ENCODE data around the gene GLIS2.

Gene GLIS2

GRCh38 chr16:4350787-4351659, 35.2 kb downstream of the GLIS2 start, which contains the start of gene PAM16:
TSS of gene PAM16 (minus strand) at chr16:4351321. CDS start at chr16:4351234, 87 bp downstream.
- DNase-seq (ENCODE audit: low read depth, low spot score), result peak; percentile 70

DNA sequence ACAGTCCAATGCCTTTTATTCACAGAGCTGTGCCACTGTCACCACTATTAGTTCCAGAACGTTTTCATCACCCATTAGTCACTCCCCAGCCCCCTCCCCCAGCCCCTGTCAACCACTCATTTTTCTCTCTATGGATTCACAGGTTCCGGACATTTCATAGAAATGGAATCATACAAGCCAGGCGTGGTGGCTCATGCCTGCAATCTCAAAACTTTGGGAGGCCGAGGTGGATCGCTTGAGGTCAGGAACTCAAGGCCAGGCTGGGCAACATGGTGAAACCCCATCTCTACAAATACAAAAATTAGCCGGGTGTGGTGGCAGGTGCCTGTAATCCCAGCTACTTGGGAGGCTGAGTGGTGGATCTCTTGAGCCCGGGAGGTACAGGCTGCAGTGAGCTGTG, 36.0 kb downstream of the GLIS2 start:
- DNase-seq (ENCODE audit: low read depth, low spot score), result no peak

- no peak for DNase-seq (ENCODE audit: low read depth, low spot score)
Measured at GRCh38 chr16:4352843-4353242, 37.0 kb downstream of the GLIS2 start.

- DNase-seq (ENCODE audit: low read depth, low spot score), result no peak
Measured at GRCh38 chr16:4353675-4354074, 37.8 kb downstream of the GLIS2 start.

- DNase-seq (ENCODE audit: low read depth, low spot score), result no peak
Measured at GRCh38 chr16:4354512-4355409, 38.9 kb downstream of the GLIS2 start.

DNA sequence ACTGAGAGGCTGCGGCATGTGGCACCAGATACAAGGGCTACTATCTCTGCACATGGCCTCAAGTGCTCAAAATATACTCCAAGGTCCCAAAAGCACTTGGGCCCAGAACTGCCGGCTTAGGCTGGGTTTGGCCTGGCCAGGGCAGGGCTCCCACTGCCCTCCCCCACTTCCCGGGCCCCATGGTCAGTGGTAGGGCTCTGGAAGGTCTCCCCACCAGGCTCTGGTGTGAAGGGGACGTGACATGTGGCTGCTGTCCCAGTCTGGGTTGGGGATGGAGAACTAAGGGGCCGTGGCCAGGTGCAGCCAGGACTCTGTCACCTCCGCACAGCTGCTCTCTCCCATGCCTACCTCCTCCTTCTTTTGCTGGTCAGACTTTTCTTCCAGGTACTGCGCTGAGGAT, 41.0 kb downstream of the GLIS2 start:
- no peak for DNase-seq (ENCODE audit: low read depth, low spot score)

- no peak for DNase-seq (ENCODE audit: low read depth, low spot score)
Measured at GRCh38 chr16:4358236-4358635, 42.4 kb downstream of the GLIS2 start.

DNA sequence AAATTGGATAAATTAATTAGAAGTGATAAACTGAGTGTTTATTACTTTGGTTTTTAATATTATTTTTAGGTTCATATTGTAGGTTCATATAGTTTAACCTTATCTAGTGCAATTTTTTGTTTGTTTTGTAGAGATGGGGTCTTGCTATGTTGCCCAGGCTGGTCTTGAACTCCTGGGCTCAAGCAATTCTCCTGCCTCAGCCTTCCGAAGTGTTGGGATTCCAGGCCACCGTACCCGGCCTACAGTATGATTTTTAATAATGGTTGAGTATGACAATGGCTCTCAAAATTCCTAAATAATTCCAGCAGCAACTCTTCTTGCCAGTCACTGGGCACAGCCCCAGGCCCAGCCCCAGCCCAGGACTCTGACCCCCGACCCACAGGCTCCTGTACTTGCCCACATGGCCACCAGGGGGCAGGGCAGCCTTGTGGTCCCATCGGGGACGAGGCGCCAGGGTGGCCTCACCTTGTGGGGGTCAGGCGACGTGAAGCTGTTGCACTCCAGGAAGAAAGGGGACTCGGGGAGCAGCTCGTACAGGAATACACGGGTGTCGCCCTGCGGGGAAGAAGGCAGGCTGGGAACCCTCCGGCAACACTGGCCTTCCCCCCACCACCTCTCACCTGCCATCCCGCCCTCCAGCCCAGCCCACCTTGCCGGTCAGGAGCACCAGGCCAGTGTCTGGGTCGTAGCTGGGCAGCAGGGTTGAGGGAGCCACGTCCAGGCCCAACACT, 43.1 kb downstream of the GLIS2 start:
- DNase-seq (ENCODE audit: low read depth, low spot score), result no peak

DNA sequence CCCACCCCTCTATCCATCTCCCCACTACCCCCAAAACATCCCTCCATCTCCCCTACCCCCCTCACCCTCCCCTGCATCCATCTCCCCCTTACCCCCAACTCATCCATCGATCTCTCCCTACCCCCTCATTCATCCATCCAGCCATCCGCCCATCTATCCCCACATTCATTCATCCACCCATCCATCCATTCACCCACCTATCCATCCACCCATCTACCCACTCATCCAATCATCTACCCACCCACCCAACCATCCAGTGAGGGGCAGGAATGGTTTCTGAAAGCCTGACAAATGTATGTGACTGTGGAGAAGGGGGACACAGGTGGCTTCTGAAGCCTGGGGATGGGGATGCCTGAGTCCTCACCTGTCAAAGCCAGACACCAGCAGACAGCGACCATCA, 44.0 kb downstream of the GLIS2 start:
- DNase-seq (ENCODE audit: low read depth, low spot score), result no peak

DNA sequence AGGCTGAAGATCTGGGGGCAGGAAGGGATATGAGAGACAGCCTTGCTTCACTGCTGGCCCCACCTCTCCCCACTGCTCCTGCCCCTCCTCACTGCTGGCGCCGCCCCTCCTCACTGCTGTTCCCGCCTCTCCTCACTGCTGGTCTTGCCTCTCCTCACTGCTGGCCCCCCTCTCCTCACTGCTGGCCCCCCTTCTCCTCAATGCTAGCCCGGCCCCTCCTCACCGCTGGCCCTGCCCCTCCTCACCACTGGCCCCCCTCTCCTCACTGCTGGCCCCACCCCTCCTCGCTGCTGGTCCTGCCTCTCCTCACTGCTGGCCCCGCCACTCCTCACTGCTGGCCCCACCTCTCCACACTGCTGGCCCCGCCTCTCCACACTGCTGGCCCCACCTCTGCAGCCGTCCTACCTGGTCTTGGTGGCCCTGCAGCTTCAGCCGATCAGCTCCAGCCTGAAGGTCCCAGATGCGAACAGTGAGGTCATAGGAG, 44.7 kb downstream of the GLIS2 start:
- no peak for DNase-seq (ENCODE audit: low read depth, low spot score)

DNA sequence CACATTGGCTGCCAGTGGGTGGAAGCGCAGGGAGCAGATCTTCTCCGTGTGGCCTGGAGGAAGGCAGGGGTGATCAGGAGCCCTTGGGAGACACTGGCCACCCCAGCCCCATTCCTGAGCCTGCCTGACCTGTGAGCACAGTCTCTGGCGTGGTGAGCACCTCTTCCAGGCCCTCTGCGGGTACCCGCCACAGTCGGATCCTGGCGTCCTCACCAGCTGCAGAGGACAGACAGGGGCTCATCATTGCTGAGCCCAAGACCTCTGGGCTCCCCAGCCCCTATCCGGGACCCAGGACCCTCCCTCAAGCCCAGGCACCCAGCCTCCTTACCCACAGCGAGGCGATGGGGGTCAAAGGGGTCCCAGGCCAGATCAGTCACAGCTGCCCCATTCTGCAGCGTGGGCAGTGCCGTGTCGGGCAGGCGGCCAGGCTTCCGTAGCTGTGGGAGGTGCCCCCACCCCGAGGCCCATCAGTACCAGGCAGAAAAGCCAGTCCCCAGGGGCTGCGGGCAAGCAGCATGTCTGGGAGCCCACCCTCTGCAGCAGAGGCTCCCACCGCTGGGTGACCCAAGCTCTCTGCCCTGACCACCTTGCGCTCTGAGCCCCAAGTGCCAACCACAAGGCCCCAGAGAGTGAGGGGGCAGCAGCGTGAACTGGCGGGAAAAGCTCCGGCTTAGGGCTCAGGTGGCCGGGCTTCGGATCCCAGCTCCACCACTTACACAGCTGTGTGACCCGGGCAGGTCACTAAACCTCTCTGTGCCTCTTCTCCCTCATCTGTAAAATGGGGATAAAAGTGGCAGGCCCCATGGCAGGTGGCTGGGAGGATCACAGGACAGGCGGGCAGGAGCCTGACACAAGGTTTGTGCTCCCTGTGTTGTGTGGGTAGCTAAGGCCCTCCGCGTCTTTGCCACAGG, 45.4 kb downstream of the GLIS2 start:
- no peak for DNase-seq (ENCODE audit: low read depth, low spot score)

- no peak for DNase-seq (ENCODE audit: low read depth, low spot score)
Measured at GRCh38 chr16:4361944-4362311, 46.1 kb downstream of the GLIS2 start.

DNA sequence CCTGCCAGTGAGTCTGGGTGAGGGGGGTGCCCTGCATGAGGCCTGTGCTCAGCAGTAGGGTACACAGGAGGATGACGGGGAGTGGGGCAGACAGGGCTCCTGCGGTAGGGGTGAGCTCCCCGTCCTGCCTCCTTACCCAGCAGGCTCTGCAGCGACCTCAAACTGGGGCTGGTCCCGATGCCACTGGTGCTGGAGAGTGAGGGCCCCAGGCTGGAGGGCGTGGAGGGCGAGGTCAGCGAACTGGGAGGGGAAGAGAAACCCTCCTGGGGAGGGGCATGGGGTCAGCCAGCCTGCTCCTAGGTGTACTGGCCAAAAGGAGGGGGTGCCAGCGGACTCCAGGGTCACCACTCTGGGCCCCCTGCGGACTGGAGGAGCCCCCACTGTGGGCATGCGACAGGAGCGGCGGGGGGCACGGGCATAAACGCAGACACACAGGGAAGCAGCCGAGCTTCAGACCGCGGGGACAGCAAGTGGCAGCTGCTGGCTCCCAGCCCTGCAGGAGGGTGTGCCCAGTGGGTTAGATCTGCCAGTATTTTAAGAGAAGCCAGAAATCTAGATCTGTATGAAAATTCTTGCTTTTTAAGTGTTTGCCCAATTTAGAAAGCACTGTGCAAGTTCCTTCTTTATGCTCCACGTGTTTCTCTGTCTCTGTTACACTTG, 46.7 kb downstream of the GLIS2 start:
- DNase-seq (ENCODE audit: low read depth, low spot score), result no peak

DNA sequence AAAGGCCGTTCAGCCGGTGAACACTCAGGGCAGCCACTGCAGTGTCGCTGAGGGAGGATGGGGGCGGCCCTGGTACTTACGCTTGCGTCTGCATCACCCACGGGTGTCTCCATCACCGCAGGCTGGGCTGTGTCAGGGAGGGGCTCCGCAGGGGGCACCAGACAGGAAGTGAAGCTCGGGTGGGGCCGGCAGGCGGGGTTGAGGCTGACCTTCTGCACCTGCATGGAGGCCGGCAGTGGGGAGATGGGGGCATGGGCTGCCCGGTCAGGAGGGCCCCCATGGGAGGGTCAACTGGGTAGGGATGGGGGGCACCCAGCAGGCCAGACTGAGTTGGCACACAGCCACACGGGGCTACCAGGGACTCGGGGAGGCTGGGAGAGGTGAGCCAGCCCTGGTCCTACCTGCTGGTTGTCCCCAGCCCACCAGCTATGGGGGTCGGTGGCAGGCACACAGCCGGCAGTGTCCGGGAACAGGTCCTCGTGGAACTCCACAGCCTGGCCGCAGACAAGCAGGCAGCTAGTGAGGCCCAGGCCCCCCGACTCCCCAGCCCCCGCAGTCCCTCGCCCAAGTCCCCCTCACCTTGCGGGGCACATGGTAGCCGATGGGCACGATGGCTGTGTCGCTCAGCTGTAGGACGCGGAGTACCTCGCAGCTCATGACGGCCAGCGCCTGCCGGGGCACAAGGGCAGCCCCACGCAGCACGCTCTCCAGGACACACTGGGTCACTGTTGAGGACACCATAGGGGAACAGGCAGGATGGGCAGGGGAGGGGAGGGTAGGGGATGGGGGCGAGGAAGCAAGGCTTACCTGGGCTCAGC, 48.5 kb downstream of the GLIS2 start:
- DNase-seq (ENCODE audit: low read depth, low spot score), result no peak

DNA sequence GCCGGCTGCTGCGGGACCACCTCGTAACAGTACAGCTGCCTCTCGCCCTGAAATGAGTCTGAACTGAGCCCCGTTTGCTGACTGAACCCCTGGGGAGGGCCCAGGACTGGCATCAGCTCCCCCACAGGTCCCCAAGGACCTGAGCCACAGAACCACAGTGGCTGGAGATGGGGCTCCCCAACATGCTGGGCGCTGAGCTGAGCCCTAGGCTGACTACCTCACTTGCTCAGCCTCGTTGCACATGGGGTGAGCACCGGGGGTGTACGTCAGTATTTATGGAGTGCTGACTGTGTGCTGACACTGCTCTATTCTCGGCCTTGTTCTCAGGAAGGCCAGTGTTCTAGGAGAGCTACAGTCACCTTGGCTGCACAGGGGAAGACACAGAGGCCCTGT, 49.1 kb downstream of the GLIS2 start:
- DNase-seq (ENCODE audit: low read depth, low spot score), result no peak

DNA sequence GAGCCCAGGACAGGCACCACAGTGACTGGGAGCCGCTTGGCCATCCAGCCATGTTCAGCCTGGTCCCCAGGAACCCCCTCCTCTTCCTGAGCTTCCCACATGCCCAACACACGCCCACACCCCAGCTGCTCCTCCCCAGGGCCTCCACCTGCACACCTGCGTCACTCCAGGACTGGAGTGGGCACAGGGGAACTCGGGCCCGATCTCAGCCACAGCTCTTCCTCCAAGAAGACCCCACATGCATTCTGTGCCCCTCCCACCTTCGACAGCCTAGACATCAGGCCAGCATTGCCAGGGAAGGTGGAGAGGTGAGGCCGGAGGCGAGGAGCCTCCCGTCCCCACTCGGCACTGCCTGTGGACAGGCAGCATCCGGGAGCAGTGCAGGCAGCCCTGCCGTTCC, 49.7 kb downstream of the GLIS2 start:
- DNase-seq (ENCODE audit: low read depth, low spot score), result no peak

GRCh38 chr16:4366016-4366415, 50.1 kb downstream of the GLIS2 start:
- DNase-seq (ENCODE audit: low read depth, low spot score), result no peak

DNA sequence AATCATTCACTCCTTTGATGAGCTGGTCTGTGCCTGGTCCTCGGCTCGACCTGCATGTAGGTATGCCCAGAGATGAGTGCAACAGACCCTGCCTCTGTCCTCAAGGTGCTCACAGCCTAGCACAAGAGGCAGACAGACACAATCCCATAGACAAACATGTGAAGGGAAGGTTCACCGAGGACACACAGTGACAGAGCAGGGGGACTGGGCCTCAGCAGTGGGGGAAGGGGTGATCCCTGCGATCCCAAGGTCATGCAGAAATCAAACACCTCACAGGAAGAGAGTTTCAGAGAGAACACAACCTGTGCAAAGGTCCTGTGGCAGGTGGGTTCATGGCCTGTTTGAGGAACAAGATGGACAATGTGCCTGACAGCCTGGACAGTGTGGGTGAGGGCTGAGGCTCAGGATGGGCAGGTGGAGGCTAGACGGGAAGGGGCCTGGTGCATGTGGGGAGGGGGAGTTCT, 51.6 kb downstream of the GLIS2 start:
- DNase-seq (ENCODE audit: low read depth, low spot score), result no peak

- no peak for DNase-seq (ENCODE audit: low read depth, low spot score)
Measured at GRCh38 chr16:4369007-4369733, 53.3 kb downstream of the GLIS2 start.
